OCI-LY1 (cell line): Measurements from ENCODE around the gene MED28.

ENCODE experiments used
- H2AFZ ChIP-seq: fragments of 200-600 bp; sonication (generic), shearing (Covaris generic); 2 replicates; pipeline ENCODE4 v1.6.0; 2014; ENCODE audit warnings: antibody characterized with exemption, mild to moderate bottlenecking, low read length
- H3F3A ChIP-seq: fragments of 200-600 bp; sonication (generic), shearing (Covaris generic); 2 replicates; pipeline ENCODE4 v1.6.0; 2014; ENCODE audit warnings: mild to moderate bottlenecking, antibody characterized with exemption, low read length, moderate library complexity; ENCODE audit not compliant: insufficient read depth
- H3K27ac ChIP-seq: fragments of 200-600 bp; sonication (generic); 2 replicates; pipeline ENCODE4 v1.5.1; 2014; ENCODE audit warnings: low read length, mixed run types, mild to moderate bottlenecking, low read depth; ENCODE audit not compliant: poor library complexity, severe bottlenecking
- H3K27me3 ChIP-seq: fragments of 200-600 bp; sonication (generic); 2 replicates; pipeline ENCODE4 v1.6.0; 2014; ENCODE audit warnings: antibody characterized with exemption, mild to moderate bottlenecking, low read length, moderate library complexity; ENCODE audit not compliant: insufficient read depth
- H3K36me3 ChIP-seq: fragments of 200-600 bp; sonication (generic); 2 replicates; pipeline ENCODE4 v1.6.1; 2014; ENCODE audit warnings: mild to moderate bottlenecking, antibody characterized with exemption, low read length, moderate library complexity, mixed read lengths; ENCODE audit not compliant: insufficient read depth
- H3K4me1 ChIP-seq: fragments of 200-600 bp; sonication (generic); 2 replicates; pipeline ENCODE4 v1.5.1; 2014; ENCODE audit warnings: mild to moderate bottlenecking, low read length, moderate library complexity; ENCODE audit not compliant: insufficient read depth, severe bottlenecking
- H3K4me2 ChIP-seq: fragments of 200-600 bp; sonication (generic), shearing (Covaris generic); 2 replicates; pipeline ENCODE4 v1.6.1; 2014; ENCODE audit warnings: low read length
- H3K4me3 ChIP-seq: fragments of 200-600 bp; sonication (generic); 2 replicates; pipeline ENCODE4 v1.5.1; 2014; ENCODE audit warnings: low read length, low read depth, mild to moderate bottlenecking, mixed read lengths; ENCODE audit not compliant: poor library complexity, severe bottlenecking
- H3K79me2 ChIP-seq: fragments of 200-600 bp; shearing (Covaris generic); 2 replicates; pipeline ENCODE4 v1.6.1; 2016; ENCODE audit warnings: mixed run types, low read length, mixed read lengths; ENCODE audit not compliant: insufficient read depth
- H3K9ac ChIP-seq: fragments of 200-600 bp; sonication (generic), shearing (Covaris generic); 2 replicates; pipeline ENCODE4 v1.6.1; 2014; ENCODE audit warnings: mild to moderate bottlenecking, low read length, mixed read lengths
- H3K9me2 ChIP-seq: fragments of 200-600 bp; sonication (generic), shearing (Covaris generic); 2 replicates; pipeline ENCODE4 v1.6.1; 2014; ENCODE audit warnings: low read depth, mild to moderate bottlenecking, low read length, mixed read lengths
- H3K9me3 ChIP-seq: fragments of 200-600 bp; shearing (Covaris generic); 2 replicates; pipeline ENCODE4 v1.6.1; 2014; ENCODE audit warnings: low read length, mixed read lengths
- H4K20me1 ChIP-seq: fragments of 200-600 bp; sonication (generic), shearing (Covaris generic); 2 replicates; pipeline ENCODE4 v1.6.0; 2016; ENCODE audit warnings: mild to moderate bottlenecking, low read length; ENCODE audit not compliant: insufficient read depth
- EZH2 ChIP-seq: fragments of 200-600 bp; sonication (generic), shearing (Covaris generic); IDR thresholded peaks from 2 replicates; pipeline ENCODE4 v1.8.0; 2017; ENCODE audit warnings: borderline replicate concordance, mixed run types, mild to moderate bottlenecking, antibody characterized with exemption, low read length, moderate library complexity, mixed read lengths
- TF ChIP-seq, protein P1 (sequence below): fragments of 200-600 bp; sonication (generic), shearing (Covaris generic); IDR thresholded peaks from 2 replicates; pipeline ENCODE4 v1.5.1; 2017; ENCODE audit warnings: mild to moderate bottlenecking, antibody characterized with exemption, low read length, moderate library complexity, mixed read lengths

The MED28 gene

DNA sequence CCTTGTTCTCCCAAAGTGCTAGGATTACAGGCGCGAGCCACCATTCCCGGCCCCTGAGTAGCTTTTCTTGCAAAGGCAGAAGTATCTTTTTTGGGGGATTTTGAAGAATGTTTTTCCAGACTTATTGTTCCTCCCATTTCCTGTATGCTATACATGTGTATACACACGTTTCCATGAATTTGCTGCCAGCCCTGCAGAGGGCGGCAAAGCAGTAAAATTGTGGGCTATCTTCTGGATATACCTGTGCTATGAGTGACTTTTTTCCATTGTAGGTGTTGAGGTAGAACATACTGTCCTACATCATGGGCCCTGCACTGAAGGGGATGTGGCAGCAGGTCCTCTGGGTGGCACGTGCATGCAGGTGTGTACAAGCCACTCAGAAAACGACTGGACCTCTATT, 16.9 kb upstream of the MED28 start:
- H2AFZ ChIP-seq, result no peak overlapping the region
- no peaks in the 10 kb centered on the region for H3K79me2 ChIP-seq
- no peaks in the 10 kb centered on the region for H3K27me3 ChIP-seq
- no peak overlapping the region for H3K9ac ChIP-seq
- H3F3A ChIP-seq, result no peaks in the 10 kb centered on the region
- H3K4me3 ChIP-seq, result no peak overlapping the region
- TF ChIP-seq EZH2, result no peak
- TF ChIP-seq, protein P1, sequence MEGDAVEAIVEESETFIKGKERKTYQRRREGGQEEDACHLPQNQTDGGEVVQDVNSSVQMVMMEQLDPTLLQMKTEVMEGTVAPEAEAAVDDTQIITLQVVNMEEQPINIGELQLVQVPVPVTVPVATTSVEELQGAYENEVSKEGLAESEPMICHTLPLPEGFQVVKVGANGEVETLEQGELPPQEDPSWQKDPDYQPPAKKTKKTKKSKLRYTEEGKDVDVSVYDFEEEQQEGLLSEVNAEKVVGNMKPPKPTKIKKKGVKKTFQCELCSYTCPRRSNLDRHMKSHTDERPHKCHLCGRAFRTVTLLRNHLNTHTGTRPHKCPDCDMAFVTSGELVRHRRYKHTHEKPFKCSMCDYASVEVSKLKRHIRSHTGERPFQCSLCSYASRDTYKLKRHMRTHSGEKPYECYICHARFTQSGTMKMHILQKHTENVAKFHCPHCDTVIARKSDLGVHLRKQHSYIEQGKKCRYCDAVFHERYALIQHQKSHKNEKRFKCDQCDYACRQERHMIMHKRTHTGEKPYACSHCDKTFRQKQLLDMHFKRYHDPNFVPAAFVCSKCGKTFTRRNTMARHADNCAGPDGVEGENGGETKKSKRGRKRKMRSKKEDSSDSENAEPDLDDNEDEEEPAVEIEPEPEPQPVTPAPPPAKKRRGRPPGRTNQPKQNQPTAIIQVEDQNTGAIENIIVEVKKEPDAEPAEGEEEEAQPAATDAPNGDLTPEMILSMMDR, result no peak
- no peaks in the 10 kb centered on the region for H3K9me3 ChIP-seq
- H3K36me3 ChIP-seq, result peaks cover 34% of the 10 kb centered on the region
- no peaks in the 10 kb centered on the region for H4K20me1 ChIP-seq
- H3K27ac ChIP-seq, result no peak overlapping the region
- H3K4me2 ChIP-seq, result no peak overlapping the region
- peaks cover 14% of the 10 kb centered on the region for H3K4me1 ChIP-seq
- H3K9me2 ChIP-seq, result no peaks in the 10 kb centered on the region

DNA sequence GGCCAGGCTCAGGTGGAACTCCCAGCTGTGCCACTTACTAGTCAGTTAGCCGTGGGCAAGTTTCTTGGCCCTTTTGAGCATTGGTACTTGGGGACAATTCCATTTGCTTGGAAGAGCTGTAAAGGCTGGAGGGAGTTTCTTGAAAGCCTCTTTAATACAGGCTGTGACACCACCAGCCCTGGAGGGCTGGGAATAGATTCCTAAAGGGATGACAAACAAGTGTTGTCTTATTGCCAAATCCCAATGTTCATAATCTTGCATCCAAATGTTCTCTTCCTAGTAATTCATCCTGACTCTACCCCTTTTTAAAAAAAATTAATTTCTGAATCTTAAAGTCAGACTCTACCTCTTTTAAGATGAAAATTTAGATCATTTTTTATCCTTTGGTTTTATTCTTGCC, 14.6 kb upstream of the MED28 start:
- Histone ChIP-seq H3K9me3 (no peaks in the 10 kb centered on the region), H3K4me2 (no peak overlapping the region), H3K9ac (no peak overlapping the region), H2AFZ (no peak overlapping the region), H3K4me1 (peaks cover 7% of the 10 kb centered on the region), H3K27ac (no peak overlapping the region), H3F3A (no peaks in the 10 kb centered on the region), H3K4me3 (no peak overlapping the region), H3K27me3 (no peaks in the 10 kb centered on the region), H4K20me1 (no peaks in the 10 kb centered on the region), H3K9me2 (no peaks in the 10 kb centered on the region), H3K79me2 (no peaks in the 10 kb centered on the region), H3K36me3 (peaks cover 28% of the 10 kb centered on the region)
- TF ChIP-seq, protein P1, result no peak
- TF ChIP-seq EZH2, result no peak

DNA sequence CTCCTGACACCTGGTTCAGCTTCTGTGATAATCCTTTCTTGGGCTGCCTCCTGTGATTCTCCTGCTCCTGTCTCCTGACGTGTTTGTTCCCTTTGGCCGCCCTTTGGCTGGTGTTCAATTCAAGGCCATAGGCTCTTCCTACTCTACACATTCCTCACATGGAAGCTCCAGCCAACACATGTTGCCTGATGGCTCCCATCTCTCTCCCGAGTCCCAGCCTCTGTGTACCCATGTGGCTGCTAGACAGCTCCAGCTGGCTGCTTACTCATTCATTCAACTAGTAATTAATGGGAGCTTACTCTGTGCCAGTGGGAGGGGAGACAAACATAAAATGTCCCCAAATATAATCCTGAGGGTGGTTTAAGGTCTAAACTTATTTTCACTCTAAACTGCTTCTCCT, 9.2 kb upstream of the MED28 start:
- Histone ChIP-seq H3K4me1 (no peaks in the 10 kb centered on the region), H3K36me3 (peaks cover 27% of the 10 kb centered on the region), H3K79me2 (no peaks in the 10 kb centered on the region), H4K20me1 (no peaks in the 10 kb centered on the region), H3F3A (no peaks in the 10 kb centered on the region), H3K9me3 (no peaks in the 10 kb centered on the region), H3K9me2 (no peaks in the 10 kb centered on the region), H2AFZ (no peak overlapping the region), H3K4me3 (no peak overlapping the region), H3K9ac (no peak overlapping the region), H3K27ac (no peak overlapping the region), H3K4me2 (no peak overlapping the region), H3K27me3 (no peaks in the 10 kb centered on the region)
- TF ChIP-seq, protein P1, result no peak
- no peak for TF ChIP-seq EZH2
